LNCAP (cell line): ENCODE data around the gene JMJD7.

Source experiments
- CTCF ChIP-seq: fragments of 450-650 bp; IDR thresholded peaks from 2 replicates; pipeline ENCODE4 v1.5.1; 2017; ENCODE audit warnings: mild to moderate bottlenecking

JMJD7 gene

GRCh38 chr15:41825145-41825544, 2.7 kb upstream of the JMJD7 start:
- no peak for TF ChIP-seq CTCF

- no peak for TF ChIP-seq CTCF
Measured at GRCh38 chr15:41825572-41826535, 2.0 kb upstream of the JMJD7 start.

DNA sequence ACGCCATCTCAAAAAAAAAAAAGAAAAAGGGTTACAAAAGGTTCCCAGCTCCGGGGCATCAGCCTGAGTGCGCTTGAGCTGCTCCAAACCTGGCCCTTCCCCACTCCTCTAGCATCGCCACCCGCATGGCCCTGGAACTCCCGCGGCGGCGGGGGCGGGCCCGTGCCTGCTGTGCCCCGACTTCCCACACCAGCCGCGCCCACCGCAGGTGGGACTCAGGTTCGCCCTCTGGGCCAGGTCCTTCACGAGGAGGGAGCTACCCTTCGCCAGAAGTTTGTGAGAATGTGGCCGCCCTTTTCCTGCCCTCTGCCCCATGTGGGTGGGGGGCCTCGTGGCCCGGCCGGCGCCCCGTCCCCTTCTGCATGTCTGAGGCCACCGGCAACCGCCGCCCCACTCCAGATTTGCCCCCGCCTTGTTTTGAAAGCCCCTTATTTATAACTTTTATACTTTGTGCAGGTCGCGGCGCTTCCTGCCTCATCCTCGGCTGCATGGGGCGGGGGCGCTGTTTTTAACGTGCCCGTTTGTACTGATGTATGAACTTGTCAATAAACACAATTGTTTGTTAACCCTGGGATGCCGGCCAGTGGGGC, 507 bp upstream of the JMJD7 start:
- peak; percentile 42 for TF ChIP-seq CTCF

GRCh38 chr15:41828807-41829141, 882 bp downstream of the JMJD7 start:
- no peak for TF ChIP-seq CTCF

GRCh38 chr15:41829959-41830646, 2.2 kb downstream of the JMJD7 start:
- no peak for TF ChIP-seq CTCF

DNA sequence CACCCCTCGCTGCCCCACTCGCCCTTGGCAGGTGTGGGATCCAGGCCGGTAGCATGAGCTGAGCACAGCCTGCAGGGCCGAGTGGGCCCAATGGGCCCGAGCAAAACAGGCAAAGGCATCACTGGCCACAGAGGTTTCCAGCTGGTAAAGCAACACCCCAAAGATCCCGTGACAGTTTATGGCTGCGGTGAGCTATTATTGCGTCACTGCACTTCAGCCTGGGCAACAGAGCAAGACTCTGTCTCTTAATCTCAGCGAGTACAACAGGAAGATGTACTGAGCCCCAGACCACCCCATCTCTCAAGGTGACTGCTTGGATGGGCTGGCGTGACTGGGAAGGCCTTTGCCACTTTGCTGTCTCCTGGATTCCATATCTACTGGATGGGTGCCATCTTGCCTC, 4.3 kb downstream of the JMJD7 start:
- TF ChIP-seq CTCF: no peak

- no peak for TF ChIP-seq CTCF
Measured at GRCh38 chr15:41832875-41833274, 5.0 kb downstream of the JMJD7 start.
